Measurements from ENCODE around the gene CNDP2.

CNDP2 gene

GRCh38 chr18:74495581-74496507 is at the start of gene CNDP2:
TSS of gene CNDP2 (plus strand) at chr18:74496363. CDS start at chr18:74499974, 3,611 bp downstream.
- DNase-seq: peak; percentile 98

GRCh38 chr18:74446631-74447403 is 49.3 kb upstream of the CNDP2 start:
- DNase-seq: no peak

- DNase-seq: no peak
These were observed 48.6 kb upstream of the CNDP2 start for GRCh38 chr18:74447404-74448152.

GRCh38 chr18:74450626-74451025 is 45.5 kb upstream of the CNDP2 start:
- no peak for DNase-seq

- no peak for DNase-seq
These were observed 45.0 kb upstream of the CNDP2 start for GRCh38 chr18:74451148-74451547.

- DNase-seq: no peak
These were observed 43.1 kb upstream of the CNDP2 start for GRCh38 chr18:74453016-74453566.

GRCh38 chr18:74453642-74454198 is 42.4 kb upstream of the CNDP2 start:
- DNase-seq: no peak

- DNase-seq: no peak
These were observed 41.8 kb upstream of the CNDP2 start for GRCh38 chr18:74454279-74454751.

- DNase-seq: no peak
These were observed 40.8 kb upstream of the CNDP2 start for GRCh38 chr18:74455386-74455785.

- no peak for DNase-seq
These were observed 40.2 kb upstream of the CNDP2 start for GRCh38 chr18:74456017-74456348.

- DNase-seq: no peak
These were observed 39.7 kb upstream of the CNDP2 start for GRCh38 chr18:74456349-74457042.

GRCh38 chr18:74457043-74457724 is 39.0 kb upstream of the CNDP2 start, which contains the start of gene DIPK1C:
TSS of gene DIPK1C (minus strand) at chr18:74457308. CDS start at chr18:74457259, 49 bp downstream.
- DNase-seq: no peak

- DNase-seq: no peak
These were observed 38.3 kb upstream of the CNDP2 start for GRCh38 chr18:74457725-74458421.

GRCh38 chr18:74459889-74460288 is 36.3 kb upstream of the CNDP2 start:
- DNase-seq: no peak

GRCh38 chr18:74460825-74461224 is 35.3 kb upstream of the CNDP2 start:
- DNase-seq: no peak

GRCh38 chr18:74463254-74463653 is 32.9 kb upstream of the CNDP2 start:
- no peak for DNase-seq

- no peak for DNase-seq
These were observed 32.2 kb upstream of the CNDP2 start for GRCh38 chr18:74463983-74464382.

GRCh38 chr18:74465775-74466174 is 30.4 kb upstream of the CNDP2 start:
- DNase-seq: no peak

- no peak for DNase-seq
These were observed 27.6 kb upstream of the CNDP2 start for GRCh38 chr18:74468547-74469061.

- no peak for DNase-seq
These were observed 23.9 kb upstream of the CNDP2 start for GRCh38 chr18:74472312-74472711.

All from MV-4-11 (cell line).